ENCODE measurements around the gene MYL5. TPM values are rescaled to one million over a fixed set of nuclear protein-coding genes. Genes with fewer than 3 reads are reported as not detected.
"Not testable (repeated sequence)": the region's sequence is repeated elsewhere in the genome, so short reads cannot be mapped to it uniquely, and the experiment has no call there.

The MYL5 gene
- total RNA-seq, 1 donor from 2014 or later, result 443 TPM

GRCh38 chr4:706083-706633 is 31.8 kb downstream of the MYL5 start:
- DNase-seq, result not testable (repeated sequence)

GRCh38 chr4:706834-707598 is 32.7 kb downstream of the MYL5 start:
- DNase-seq, result no peak

GRCh38 chr4:707929-708630 is 33.7 kb downstream of the MYL5 start:
- DNase-seq, result no peak

GRCh38 chr4:708631-708933 is 34.2 kb downstream of the MYL5 start:
- no peak for DNase-seq

GRCh38 chr4:709348-709747 is 35.0 kb downstream of the MYL5 start:
- DNase-seq, result no peak

GRCh38 chr4:710116-710515 is 35.8 kb downstream of the MYL5 start:
- no peak for DNase-seq

- no peak for DNase-seq
Observed at GRCh38 chr4:710916-711315, 36.6 kb downstream of the MYL5 start.

- no peak for DNase-seq
Observed at GRCh38 chr4:712093-712492, 37.8 kb downstream of the MYL5 start.

- DNase-seq, result no peak
Observed at GRCh38 chr4:712916-713632, 38.7 kb downstream of the MYL5 start.

- no peak for DNase-seq
Observed at GRCh38 chr4:714087-714486, 39.7 kb downstream of the MYL5 start.

GRCh38 chr4:717601-718320 is 43.4 kb downstream of the MYL5 start:
- DNase-seq, result no peak

GRCh38 chr4:718460-718859 is 44.1 kb downstream of the MYL5 start:
- no peak for DNase-seq

- DNase-seq, result no peak
Observed at GRCh38 chr4:720111-720860, 45.9 kb downstream of the MYL5 start.

- DNase-seq, result no peak
Observed at GRCh38 chr4:721261-722168, 47.2 kb downstream of the MYL5 start.

GRCh38 chr4:722169-722725 is 47.9 kb downstream of the MYL5 start:
- DNase-seq, result no peak

- DNase-seq, result no peak
Observed at GRCh38 chr4:722851-723360, 48.6 kb downstream of the MYL5 start.

GRCh38 chr4:723751-724530 is 49.6 kb downstream of the MYL5 start:
- peak; percentile 91 for DNase-seq

- no peak for DNase-seq
Observed at GRCh38 chr4:725391-726234, 51.3 kb downstream of the MYL5 start.

Measured in tongue (tissue), 2 donors.